ENCODE data around the gene SPATA20. TPM values are rescaled to one million over a fixed set of nuclear protein-coding genes. Genes with fewer than 3 reads are reported as not detected.

The SPATA20 gene
- total RNA-seq: 37.8 and 41.0 TPM in 2 replicates

DNA sequence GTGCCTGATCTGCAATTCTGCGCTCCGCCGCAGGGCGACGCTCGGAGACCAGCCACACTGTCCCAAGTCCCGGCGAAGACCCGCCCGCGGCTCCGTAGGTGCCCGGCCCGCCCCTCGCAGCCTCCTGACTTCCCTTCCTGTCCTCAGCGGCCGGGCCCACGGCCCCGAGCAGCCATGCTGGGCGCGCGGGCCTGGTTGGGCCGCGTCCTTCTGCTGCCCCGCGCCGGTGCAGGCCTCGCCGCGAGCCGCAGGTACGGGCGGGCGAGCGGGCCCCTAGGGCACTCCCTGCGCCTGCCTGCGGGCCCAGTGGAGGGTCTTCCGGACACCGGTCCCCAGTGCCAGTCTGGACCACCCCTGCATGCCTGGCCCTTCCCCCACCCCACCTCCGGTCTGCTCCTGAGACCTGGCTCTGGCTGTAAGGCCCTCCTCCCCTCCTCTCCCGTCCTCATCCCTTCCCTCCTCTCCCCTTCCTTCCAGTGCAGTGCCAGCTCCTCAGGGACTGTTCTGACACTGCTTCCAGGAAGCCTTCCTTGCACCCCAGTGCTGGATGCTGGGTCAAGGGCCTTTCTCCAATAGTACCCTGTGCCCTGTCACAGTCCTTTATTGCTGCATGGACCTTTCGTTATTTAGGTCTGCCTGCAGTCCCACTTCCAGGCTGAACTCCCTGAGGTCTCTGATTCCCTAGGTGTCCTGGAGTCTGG is at the start of gene SPATA20:
Gene SPATA20 (plus strand): TSS at position 140 of the 701 bp plus-strand sequence. CDS start 35 bp downstream, at position 175.

DNA sequence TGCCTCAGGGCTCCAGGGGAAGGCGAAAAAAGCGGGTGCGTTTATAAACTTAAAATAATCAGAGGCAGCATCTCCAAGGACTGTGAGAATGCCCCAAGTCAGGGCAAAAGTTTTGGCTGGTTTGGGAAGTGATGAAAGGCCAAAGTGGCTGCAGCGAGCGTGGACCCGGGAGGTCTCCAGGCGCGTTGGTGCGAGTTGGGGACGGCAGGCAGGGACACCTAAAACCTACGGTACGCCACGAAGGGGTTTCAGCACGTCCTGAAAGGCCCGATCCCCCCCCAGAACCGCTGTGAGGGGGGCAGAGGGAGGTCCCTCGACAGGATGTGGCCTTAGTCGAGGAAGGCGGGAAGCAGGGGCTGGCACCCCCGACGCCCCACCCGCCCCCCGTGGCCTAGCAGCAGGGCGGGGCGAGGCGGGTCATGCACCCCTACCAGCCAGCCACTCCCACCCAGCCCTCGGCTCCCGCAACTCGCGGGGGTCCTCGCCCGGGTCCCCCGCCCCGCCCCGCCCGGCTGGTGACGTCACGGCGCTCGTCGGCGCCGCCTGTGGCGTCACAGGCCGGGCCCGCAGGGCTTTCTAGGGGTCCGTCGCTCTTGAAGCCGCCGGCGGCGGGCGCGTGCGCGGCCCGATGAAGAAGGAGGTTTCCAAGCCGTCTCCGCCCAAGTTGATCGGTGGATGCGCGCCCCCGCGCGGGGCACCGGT is 39.0 kb upstream of the SPATA20 start, which contains the start of gene MYCBPAP:
Gene MYCBPAP (plus strand): TSS at position 569 of the 702 bp plus-strand sequence. CDS start 236 bp downstream, outside the sequence.

DNA sequence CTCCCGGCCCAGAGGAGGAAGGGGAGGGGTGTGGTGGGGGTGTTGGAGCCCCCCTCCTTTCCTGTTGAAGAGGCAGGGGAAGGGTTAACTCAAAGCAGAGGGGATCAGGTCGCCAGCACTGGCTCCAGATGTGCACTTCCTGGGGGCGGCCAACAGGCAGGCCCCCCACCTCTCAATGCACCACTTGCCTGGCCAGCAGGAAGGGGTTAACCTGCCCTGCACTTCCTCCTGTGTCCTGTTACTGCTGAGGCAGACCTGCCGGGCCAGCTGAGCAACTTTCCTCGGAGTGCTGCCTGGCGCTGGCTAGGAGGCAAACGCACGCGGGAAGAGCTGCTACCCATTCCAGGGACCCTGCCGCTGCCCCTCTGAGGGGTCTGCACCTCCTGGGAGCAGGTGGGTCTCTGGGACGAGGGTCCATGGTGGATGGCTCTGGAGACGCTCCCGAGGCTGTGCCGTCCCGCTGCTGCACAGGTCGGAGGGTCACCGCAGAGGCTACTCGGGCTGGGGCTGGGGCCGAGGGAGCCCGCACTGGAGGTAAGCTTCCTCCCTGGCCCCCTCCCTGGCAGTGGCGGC is 14.4 kb upstream of the SPATA20 start, which contains the start of gene EPN3:
Gene EPN3 (plus strand): TSS at position 284 of the 573 bp plus-strand sequence. CDS start 3,822 bp downstream, outside the sequence.

DNA sequence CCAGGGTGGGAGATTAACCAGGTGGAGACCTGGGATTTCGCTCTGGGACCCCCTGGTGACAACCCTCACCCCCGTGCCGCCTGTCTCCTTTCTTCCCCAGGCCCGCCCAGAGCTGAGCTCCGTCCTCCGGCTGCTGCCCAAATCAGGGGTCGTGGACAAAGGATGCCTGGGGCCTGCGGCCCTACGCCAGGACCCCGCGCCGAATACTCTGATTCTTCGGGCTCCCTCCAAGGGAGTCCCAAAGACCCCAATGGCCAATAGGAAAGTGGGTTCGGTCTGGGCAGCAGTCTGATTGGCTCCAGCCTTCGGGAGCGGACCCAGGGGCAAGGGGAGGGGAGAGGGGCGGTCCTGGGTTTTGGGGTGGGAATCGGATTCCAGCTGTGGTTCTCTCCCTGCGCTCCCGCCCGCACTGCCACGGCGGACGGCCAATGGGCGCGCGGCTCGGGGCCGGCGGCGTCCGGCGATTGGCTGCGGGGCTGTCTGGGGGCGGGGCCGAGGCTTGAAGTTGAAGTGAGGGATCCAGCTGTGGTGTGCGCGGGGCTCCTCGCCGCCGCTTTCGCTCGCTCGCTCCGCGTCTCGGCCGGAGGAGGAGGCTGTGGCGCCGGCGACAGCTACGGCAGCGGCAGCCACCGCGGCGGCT is 13.3 kb downstream of the SPATA20 start, which contains the start of gene CACNA1G:
Gene CACNA1G (plus strand): TSS at position 531 of the 640 bp plus-strand sequence. CDS start 745 bp downstream, outside the sequence.

Other genes starting within 250 kb of the SPATA20 start
- 28.8 and 39.6 TPM in 2 replicates for gene XYLT2, start 201.0 kb upstream of the SPATA20 start, total RNA-seq
- gene MRPL27, start 174.0 kb upstream of the SPATA20 start, total RNA-seq: 54.5 and 68.1 TPM in 2 replicates
- 3.6 and 4.0 TPM in 2 replicates for gene EME1, start 173.9 kb upstream of the SPATA20 start, total RNA-seq
- 162 and 203 TPM in 2 replicates for gene LRRC59, start 149.7 kb upstream of the SPATA20 start, total RNA-seq
- 13.8 and 17.3 TPM in 2 replicates for gene ACSF2, start 121.0 kb upstream of the SPATA20 start, total RNA-seq
- gene CHAD, start 78.3 kb upstream of the SPATA20 start, total RNA-seq: not detected in 2 replicates
- 17.4 and 18.9 TPM in 2 replicates for gene RSAD1, start 68.3 kb upstream of the SPATA20 start, total RNA-seq
- 0.18 and 1.1 TPM in 2 replicates for gene MYCBPAP, start 38.7 kb upstream of the SPATA20 start, total RNA-seq
- under 0.01 and 0.09 TPM in 2 replicates for gene EPN3, start 14.4 kb upstream of the SPATA20 start, total RNA-seq
- not detected in 2 replicates for gene CACNA1G, start 13.5 kb downstream of the SPATA20 start, total RNA-seq
- 4.6 and 15.8 TPM in 2 replicates for gene ABCC3, start 87.7 kb downstream of the SPATA20 start, total RNA-seq
- gene ANKRD40, start 160.7 kb downstream of the SPATA20 start, total RNA-seq: 26.6 and 28.0 TPM in 2 replicates
- gene LUC7L3, start 172.4 kb downstream of the SPATA20 start, total RNA-seq: 24.0 and 33.5 TPM in 2 replicates
- not detected in 2 replicates for gene ANKRD40CL, start 220.3 kb downstream of the SPATA20 start, total RNA-seq

Data from endothelial cell of coronary artery (primary cell).